Measurements from ENCODE around the gene CNOT6.

CNOT6 gene

DNA sequence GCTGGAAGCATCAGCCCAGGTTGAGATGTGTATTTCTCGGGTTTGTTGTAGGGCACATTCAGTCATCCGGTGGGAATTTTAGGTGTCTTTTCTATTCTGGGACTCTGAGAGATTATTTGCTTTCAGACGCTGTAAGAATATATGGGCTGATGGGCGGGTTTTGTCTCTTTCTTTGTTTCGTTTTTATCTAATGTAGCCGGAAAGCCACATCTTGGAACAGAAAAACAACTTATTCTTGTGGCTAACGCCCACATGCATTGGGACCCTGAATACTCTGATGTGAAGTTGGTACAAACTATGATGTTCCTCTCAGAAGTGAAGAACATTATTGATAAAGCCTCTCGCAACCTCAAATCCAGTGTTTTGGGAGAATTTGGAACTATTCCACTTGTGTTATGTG lies 74.7 kb downstream of the CNOT6 start:
- POLR2A ChIA-PET, result no interaction called here

DNA sequence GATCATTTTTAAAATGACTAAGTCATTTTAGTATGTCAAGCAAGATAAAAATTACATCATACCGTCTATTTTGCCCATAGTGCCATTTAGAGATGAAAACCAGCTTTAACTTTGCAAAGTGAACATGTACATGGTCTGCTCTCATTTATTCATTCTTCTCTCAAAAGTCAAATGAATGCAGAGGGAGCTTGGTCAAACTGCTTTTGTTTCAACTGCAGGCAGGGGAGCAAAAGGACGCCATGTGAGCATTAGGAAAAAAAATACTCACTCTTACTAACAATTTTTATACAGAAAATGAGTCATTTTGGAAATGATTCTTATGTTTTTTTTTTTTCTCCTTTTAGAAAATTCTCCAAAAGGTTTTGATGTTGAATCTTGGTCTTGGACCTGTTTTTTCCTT lies 81.4 kb downstream of the CNOT6 start:
- TF ChIP-seq ZNF837 (tag by site-specific recombination; IDR thresholded peaks at IDR 0.05) (no peak), ZNF114 (tag by site-specific recombination; IDR thresholded peaks at IDR 0.05) (no peak), ZBTB10 (tag by site-specific recombination; IDR thresholded peaks at IDR 0.05) (no peak), WT1 (tag by site-specific recombination; IDR thresholded peaks at IDR 0.05) (no peak), ZNF132 (tag by site-specific recombination; IDR thresholded peaks at IDR 0.05; ENCODE audit: borderline replicate concordance) (no peak), MEIS1 (CRISPR knock-in tag; IDR thresholded peaks at IDR 0.05; ENCODE audit: borderline replicate concordance) (no peak), GLIS1 (tag by site-specific recombination; IDR thresholded peaks at IDR 0.05) (no peak), ZNF571 (tag by site-specific recombination; IDR thresholded peaks at IDR 0.05) (no peak)
- H3K27ac ChIP-seq (ENCODE audit: extremely low read depth, low read depth, low read length), result no peak overlapping the region
- ChIA-PET POLR2A (no interaction called here), CTCF (interaction anchor here (1.2 kb wide), 1 partner anchor 14 kb away, joined by 3 read pairs; no protein-coding TSS in a partner anchor)
- peaks cover 19 to 78% of the 10 kb centered on the region in 2 experiments for H3K36me3 ChIP-seq (ENCODE audit: control insufficient read depth in 2 of 2, insufficient read depth in 1 of 2, low read length in 2 of 2)
- H3K4me1 ChIP-seq (ENCODE audit: control insufficient read depth, insufficient read depth, low read length), result no peaks in the 10 kb centered on the region
- no peaks in the 10 kb centered on the region for H3K9me3 ChIP-seq (ENCODE audit: control insufficient read depth, insufficient read depth, low read depth, low read length)
- no peak overlapping the region for H3K4me3 ChIP-seq (ENCODE audit: low read depth, low read length)

More for the DNA sequence above, 74.7 kb downstream of the CNOT6 start:
- Histone ChIP-seq H3K36me3 (ENCODE audit: control insufficient read depth in 2 of 2, insufficient read depth in 1 of 2, low read length in 2 of 2) (peaks cover 16 to 93% of the 10 kb centered on the region in 2 experiments), H3K27ac (ENCODE audit: extremely low read depth, low read depth, low read length) (no peak overlapping the region), H3K4me3 (ENCODE audit: low read depth, low read length) (no peak overlapping the region), H3K4me1 (ENCODE audit: control insufficient read depth, insufficient read depth, low read length) (no peaks in the 10 kb centered on the region), H3K9me3 (ENCODE audit: control insufficient read depth, insufficient read depth, low read depth, low read length) (no peaks in the 10 kb centered on the region)
- CTCF ChIA-PET, result interaction anchor here (0.9 kb wide), 1 partner anchor 98 kb away, joined by 3 read pairs; no protein-coding TSS in a partner anchor
- TF ChIP-seq ZNF600 (tag by site-specific recombination; IDR thresholded peaks at IDR 0.05), result no peak
- no peak for TF ChIP-seq EGR2 (tag by site-specific recombination; IDR thresholded peaks at IDR 0.05; ENCODE audit: low read depth)
- TF ChIP-seq ZNF175 (tag by site-specific recombination; IDR thresholded peaks at IDR 0.05), result no peak
- TF ChIP-seq ZNF629 (tag by site-specific recombination; IDR thresholded peaks at IDR 0.05), result no peak
- TF ChIP-seq ZNF747 (tag by site-specific recombination; IDR thresholded peaks at IDR 0.05), result no peak
- no peak for TF ChIP-seq ZFP41 (tag by site-specific recombination; IDR thresholded peaks at IDR 0.05; ENCODE audit: borderline replicate concordance)
- TF ChIP-seq GFI1B (tag by site-specific recombination; IDR thresholded peaks at IDR 0.05), result no peak
- no peak for TF ChIP-seq ZBTB8A (tag by site-specific recombination; IDR thresholded peaks at IDR 0.05)
- TF ChIP-seq ZBTB20 (tag by site-specific recombination; IDR thresholded peaks at IDR 0.05), result no peak

DNA sequence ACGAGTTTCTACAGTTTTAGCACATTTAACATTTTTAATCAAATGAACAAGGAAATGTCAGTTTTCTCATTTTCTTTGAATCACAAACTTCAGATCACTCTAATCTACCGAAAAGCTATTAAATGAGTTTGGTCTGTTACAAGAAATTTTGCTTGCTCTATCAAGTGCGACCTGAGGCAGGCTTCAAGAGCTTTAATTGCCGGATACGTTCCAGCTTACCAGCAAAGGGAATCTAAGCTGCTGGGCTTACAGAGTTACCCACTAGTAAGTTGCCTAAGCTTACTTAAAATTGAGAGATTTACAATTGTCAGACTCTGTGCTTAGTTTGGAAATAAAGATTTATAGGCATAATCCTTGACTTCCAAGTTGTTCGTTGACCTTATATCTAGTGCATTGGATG lies 86.5 kb downstream of the CNOT6 start:
- H3K9me3 ChIP-seq (ENCODE audit: control insufficient read depth, insufficient read depth, low read depth, low read length), result no peaks in the 10 kb centered on the region; the same call in 1 of the 2 replicates
- ChIA-PET POLR2A (no interaction called here), CTCF (interaction anchor here (1.7 kb wide), 1 partner anchor 26 kb away, joined by 6 read pairs; no protein-coding TSS in a partner anchor)
- no peak overlapping the region for H3K27ac ChIP-seq (ENCODE audit: extremely low read depth, low read depth, low read length)
- peaks cover 8 to 29% of the 10 kb centered on the region in 2 experiments for H3K36me3 ChIP-seq (ENCODE audit: control insufficient read depth in 2 of 2, insufficient read depth in 1 of 2, low read length in 2 of 2)
- H3K4me1 ChIP-seq (ENCODE audit: control insufficient read depth, insufficient read depth, low read length), result no peaks in the 10 kb centered on the region
- no peak overlapping the region for H3K4me3 ChIP-seq (ENCODE audit: low read depth, low read length)
- TF ChIP-seq, protein P1, sequence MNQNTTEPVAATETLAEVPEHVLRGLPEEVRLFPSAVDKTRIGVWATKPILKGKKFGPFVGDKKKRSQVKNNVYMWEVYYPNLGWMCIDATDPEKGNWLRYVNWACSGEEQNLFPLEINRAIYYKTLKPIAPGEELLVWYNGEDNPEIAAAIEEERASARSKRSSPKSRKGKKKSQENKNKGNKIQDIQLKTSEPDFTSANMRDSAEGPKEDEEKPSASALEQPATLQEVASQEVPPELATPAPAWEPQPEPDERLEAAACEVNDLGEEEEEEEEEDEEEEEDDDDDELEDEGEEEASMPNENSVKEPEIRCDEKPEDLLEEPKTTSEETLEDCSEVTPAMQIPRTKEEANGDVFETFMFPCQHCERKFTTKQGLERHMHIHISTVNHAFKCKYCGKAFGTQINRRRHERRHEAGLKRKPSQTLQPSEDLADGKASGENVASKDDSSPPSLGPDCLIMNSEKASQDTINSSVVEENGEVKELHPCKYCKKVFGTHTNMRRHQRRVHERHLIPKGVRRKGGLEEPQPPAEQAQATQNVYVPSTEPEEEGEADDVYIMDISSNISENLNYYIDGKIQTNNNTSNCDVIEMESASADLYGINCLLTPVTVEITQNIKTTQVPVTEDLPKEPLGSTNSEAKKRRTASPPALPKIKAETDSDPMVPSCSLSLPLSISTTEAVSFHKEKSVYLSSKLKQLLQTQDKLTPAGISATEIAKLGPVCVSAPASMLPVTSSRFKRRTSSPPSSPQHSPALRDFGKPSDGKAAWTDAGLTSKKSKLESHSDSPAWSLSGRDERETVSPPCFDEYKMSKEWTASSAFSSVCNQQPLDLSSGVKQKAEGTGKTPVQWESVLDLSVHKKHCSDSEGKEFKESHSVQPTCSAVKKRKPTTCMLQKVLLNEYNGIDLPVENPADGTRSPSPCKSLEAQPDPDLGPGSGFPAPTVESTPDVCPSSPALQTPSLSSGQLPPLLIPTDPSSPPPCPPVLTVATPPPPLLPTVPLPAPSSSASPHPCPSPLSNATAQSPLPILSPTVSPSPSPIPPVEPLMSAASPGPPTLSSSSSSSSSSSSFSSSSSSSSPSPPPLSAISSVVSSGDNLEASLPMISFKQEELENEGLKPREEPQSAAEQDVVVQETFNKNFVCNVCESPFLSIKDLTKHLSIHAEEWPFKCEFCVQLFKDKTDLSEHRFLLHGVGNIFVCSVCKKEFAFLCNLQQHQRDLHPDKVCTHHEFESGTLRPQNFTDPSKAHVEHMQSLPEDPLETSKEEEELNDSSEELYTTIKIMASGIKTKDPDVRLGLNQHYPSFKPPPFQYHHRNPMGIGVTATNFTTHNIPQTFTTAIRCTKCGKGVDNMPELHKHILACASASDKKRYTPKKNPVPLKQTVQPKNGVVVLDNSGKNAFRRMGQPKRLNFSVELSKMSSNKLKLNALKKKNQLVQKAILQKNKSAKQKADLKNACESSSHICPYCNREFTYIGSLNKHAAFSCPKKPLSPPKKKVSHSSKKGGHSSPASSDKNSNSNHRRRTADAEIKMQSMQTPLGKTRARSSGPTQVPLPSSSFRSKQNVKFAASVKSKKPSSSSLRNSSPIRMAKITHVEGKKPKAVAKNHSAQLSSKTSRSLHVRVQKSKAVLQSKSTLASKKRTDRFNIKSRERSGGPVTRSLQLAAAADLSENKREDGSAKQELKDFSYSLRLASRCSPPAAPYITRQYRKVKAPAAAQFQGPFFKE (tag by site-specific recombination; IDR thresholded peaks at IDR 0.05; ENCODE audit: borderline replicate concordance), result no peak
- TF ChIP-seq MZF1 (tag by site-specific recombination; IDR thresholded peaks at IDR 0.05; ENCODE audit: borderline replicate concordance) (no peak), ZNF610 (tag by site-specific recombination; IDR thresholded peaks at IDR 0.05; ENCODE audit: borderline replicate concordance) (no peak), ZBTB17 (tag by site-specific recombination; IDR thresholded peaks at IDR 0.05) (no peak), ZNF768 (tag by site-specific recombination; IDR thresholded peaks at IDR 0.05) (no peak), ZSCAN4 (tag by site-specific recombination; IDR thresholded peaks at IDR 0.05) (no peak), ZNF561 (tag by site-specific recombination; IDR thresholded peaks at IDR 0.05; ENCODE audit: borderline replicate concordance) (no peak), ZNF19 (tag by site-specific recombination; IDR thresholded peaks at IDR 0.05; ENCODE audit: low read depth) (no peak)
